Aortic smooth muscle cell (primary cell): Measurements from ENCODE around the gene GOLGB1. TPM values are rescaled to one million over a fixed set of nuclear protein-coding genes. Genes with fewer than 3 reads are reported as not detected.

Source experiments
- total RNA-seq: library from RNA; depleted of rRNA; stranded (reverse); fragments of >200 nt; gene quantifications from 2 replicates; pipeline ENCODE4 v1.2.3, GENCODE V29; 2014

Gene GOLGB1
- 69.0 and 76.9 TPM in 2 replicates for total RNA-seq

GRCh38 chr3:121749276-121750086 lies at the start of gene GOLGB1:
Gene GOLGB1, minus strand, starts transcription at chr3:121749741. Its CDS starts 18,770 bp downstream, at chr3:121730971.

GRCh38 chr3:121660356-121661171 lies 89.0 kb downstream of the GOLGB1 start, which contains the start of gene HCLS1:
Gene HCLS1, minus strand, starts transcription at chr3:121660903. Its CDS starts 2,556 bp downstream, at chr3:121658347.

Other genes starting within 250 kb of the GOLGB1 start
- 5.3 and 7.0 TPM in 2 replicates for gene POLQ, start 203.8 kb downstream of the GOLGB1 start, total RNA-seq
- gene ARGFX, start 181.8 kb downstream of the GOLGB1 start, total RNA-seq = not detected in 2 replicates
- not detected in 2 replicates for gene FBXO40, start 156.4 kb downstream of the GOLGB1 start, total RNA-seq
- 7.3 and 13.3 TPM in 2 replicates for gene HCLS1, start 88.8 kb downstream of the GOLGB1 start, total RNA-seq
- 12.4 and 13.2 TPM in 2 replicates for gene IQCB1, start 85.3 kb upstream of the GOLGB1 start, total RNA-seq
- gene EAF2, start 85.5 kb upstream of the GOLGB1 start, total RNA-seq = 2.2 and 3.0 TPM in 2 replicates
- 0.25 and 0.40 TPM in 2 replicates for gene SLC15A2, start 144.7 kb upstream of the GOLGB1 start, total RNA-seq